ENCODE measurements around the gene OSBPL2. TPM values are rescaled to one million over a fixed set of nuclear protein-coding genes. Genes with fewer than 3 reads are reported as not detected.

OSBPL2 gene
- total RNA-seq (ENCODE audit: low replicate concordance): 21.1 and 31.6 TPM in 2 replicates

DNA sequence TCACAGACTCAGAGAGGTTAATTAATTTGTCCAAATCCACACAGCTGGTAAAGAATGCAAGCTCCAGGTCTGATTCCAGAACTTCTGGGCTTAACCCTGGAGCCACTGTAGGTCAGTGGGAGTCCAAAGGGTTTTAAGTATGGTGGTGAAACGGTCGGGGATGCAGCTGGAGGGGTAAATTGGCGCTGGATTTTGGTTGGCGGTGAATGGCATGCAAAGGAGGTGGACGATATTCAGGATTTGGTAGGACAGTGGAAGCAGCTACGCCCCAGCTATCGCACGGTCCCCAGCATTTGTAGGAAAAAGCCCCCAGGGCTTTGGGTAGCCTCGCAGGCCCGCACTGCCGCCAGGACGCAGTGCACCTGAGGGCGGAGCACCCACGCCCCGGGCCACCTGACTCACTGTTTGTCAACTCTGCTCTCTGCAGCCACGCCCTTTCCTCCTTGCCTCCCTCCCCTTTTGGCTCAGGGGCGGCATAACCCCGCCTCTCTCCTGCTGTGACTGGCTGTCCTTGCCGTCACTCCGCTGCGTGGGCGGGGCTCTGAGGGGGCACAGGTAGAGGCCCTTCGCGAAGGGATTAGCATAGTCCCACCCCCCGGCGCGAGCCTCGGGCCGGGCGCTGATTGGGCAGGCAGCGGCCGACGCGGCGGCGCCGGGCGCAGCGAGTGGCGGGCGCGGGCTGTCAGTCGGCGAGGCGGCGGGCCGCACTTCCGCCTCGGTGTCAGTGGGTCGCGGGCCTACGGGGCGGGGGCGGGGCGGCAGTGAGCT lies at the start of gene OSBPL2:
Gene OSBPL2, plus strand, starts transcription at position 721 of the 768 bp plus-strand sequence. CDS start 17,664 bp downstream, outside the sequence.
- DNase-seq (ENCODE audit: low read depth): peak; percentile 94
- peak within 1 kb of the TSS; percentile 89 for H3K4me3 ChIP-seq (ENCODE audit: low read depth, low read length)
- TF ChIP-seq, protein P1, sequence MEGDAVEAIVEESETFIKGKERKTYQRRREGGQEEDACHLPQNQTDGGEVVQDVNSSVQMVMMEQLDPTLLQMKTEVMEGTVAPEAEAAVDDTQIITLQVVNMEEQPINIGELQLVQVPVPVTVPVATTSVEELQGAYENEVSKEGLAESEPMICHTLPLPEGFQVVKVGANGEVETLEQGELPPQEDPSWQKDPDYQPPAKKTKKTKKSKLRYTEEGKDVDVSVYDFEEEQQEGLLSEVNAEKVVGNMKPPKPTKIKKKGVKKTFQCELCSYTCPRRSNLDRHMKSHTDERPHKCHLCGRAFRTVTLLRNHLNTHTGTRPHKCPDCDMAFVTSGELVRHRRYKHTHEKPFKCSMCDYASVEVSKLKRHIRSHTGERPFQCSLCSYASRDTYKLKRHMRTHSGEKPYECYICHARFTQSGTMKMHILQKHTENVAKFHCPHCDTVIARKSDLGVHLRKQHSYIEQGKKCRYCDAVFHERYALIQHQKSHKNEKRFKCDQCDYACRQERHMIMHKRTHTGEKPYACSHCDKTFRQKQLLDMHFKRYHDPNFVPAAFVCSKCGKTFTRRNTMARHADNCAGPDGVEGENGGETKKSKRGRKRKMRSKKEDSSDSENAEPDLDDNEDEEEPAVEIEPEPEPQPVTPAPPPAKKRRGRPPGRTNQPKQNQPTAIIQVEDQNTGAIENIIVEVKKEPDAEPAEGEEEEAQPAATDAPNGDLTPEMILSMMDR (IDR thresholded peaks at IDR 0.05; ENCODE audit: insufficient read depth, low read length): no peak

GRCh38 chr20:62190639-62191411 lies 47.5 kb upstream of the OSBPL2 start:
- DNase-seq (ENCODE audit: low read depth): no peak
- H3K4me3 ChIP-seq (ENCODE audit: low read depth, low read length): no peak overlapping the region

GRCh38 chr20:62191781-62192559 lies 46.4 kb upstream of the OSBPL2 start:
- no peak for DNase-seq (ENCODE audit: low read depth)
- H3K4me3 ChIP-seq (ENCODE audit: low read depth, low read length): no peak overlapping the region
- TF ChIP-seq, protein P1 (IDR thresholded peaks at IDR 0.05; ENCODE audit: insufficient read depth, low read length): no peak

More at GRCh38 chr20:62190639-62191411, 47.5 kb upstream of the OSBPL2 start:
- TF ChIP-seq, protein P1 (IDR thresholded peaks at IDR 0.05; ENCODE audit: insufficient read depth, low read length): no peak

GRCh38 chr20:62192635-62193034 lies 45.7 kb upstream of the OSBPL2 start:
- no peak overlapping the region for H3K4me3 ChIP-seq (ENCODE audit: low read depth, low read length)
- TF ChIP-seq, protein P1 (IDR thresholded peaks at IDR 0.05; ENCODE audit: insufficient read depth, low read length): no peak
- DNase-seq (ENCODE audit: low read depth): no peak

DNA sequence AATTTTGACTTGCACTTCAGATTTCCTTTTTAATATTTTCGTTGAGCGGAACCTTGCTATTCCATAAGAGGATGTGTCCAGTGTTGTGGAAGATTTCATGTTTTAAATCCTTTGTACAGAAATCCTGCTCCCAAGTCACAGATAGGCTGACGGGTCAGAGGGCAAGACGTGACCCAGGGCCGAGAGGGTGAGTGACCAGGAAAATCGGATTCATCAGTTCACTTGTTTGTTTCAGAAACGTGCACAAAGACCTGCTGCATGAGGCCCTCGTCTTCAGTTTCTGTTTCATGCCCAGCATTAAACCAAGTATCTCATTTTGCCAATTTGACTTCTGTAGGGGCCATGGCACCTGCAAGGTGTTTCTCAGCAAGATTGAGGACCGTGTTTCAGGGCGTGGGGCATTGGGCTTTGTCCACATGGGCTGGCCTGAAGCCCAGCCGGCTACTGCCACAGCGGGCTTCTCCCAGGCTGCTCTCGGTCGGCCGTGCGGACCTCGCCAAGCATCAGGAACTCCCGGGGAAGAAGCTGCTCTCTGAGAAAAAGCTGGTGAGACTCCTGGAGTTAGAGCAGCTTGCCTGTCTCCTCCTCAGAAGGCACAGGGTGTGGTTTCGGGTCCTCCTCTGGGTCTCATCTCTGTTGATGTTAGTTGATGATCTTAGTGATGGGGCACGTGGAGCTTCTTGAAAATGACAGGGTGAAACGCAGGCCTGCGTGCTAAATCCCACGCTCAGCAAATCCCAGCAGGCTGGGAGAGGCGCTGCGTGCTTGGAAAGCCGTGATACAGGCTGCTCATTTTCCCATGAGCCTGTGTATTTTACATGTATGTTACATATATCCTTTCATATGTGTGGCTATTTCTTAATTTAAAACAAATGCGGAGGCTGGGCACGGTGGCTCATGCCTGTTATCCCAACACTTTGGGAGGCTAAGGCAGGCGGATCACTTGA lies 45.0 kb upstream of the OSBPL2 start:
- no peak overlapping the region for H3K4me3 ChIP-seq (ENCODE audit: low read depth, low read length)
- TF ChIP-seq, protein P1 (IDR thresholded peaks at IDR 0.05; ENCODE audit: insufficient read depth, low read length): no peak
- DNase-seq (ENCODE audit: low read depth): no peak
